GM21737 (cell line): Measurements from ENCODE around the gene MCFD2.
"Not testable (repeated sequence)": the region's sequence is repeated elsewhere in the genome, so short reads cannot be mapped to it uniquely, and the experiment has no call there.

Source experiments
- ATAC-seq: cut with Tn5 transposase; IDR thresholded peaks from one replicate; pipeline ENCODE4 v1.9.1; 2021; ENCODE audit warnings: mild to moderate bottlenecking, moderate library complexity; ENCODE audit not compliant: unreplicated experiment

Gene MCFD2

GRCh38 chr2:46875962-46876689 is 39.5 kb downstream of the MCFD2 start:
- not testable (repeated sequence) for ATAC-seq

GRCh38 chr2:46875226-46875899 is 40.2 kb downstream of the MCFD2 start:
- ATAC-seq, result no peak

GRCh38 chr2:46874236-46874929 is 41.2 kb downstream of the MCFD2 start:
- no peak for ATAC-seq

- no peak for ATAC-seq
Observed at GRCh38 chr2:46873604-46874068, 42.0 kb downstream of the MCFD2 start.

- ATAC-seq, result no peak
Observed at GRCh38 chr2:46872902-46873603, 42.6 kb downstream of the MCFD2 start.

GRCh38 chr2:46871976-46872381 is 43.6 kb downstream of the MCFD2 start:
- ATAC-seq, result no peak

GRCh38 chr2:46870051-46870839 is 45.4 kb downstream of the MCFD2 start:
- no peak for ATAC-seq

- ATAC-seq, result no peak
Observed at GRCh38 chr2:46869621-46870020, 46.0 kb downstream of the MCFD2 start.

GRCh38 chr2:46866770-46867246 is 48.8 kb downstream of the MCFD2 start:
- no peak for ATAC-seq

GRCh38 chr2:46865181-46865970 is 50.2 kb downstream of the MCFD2 start:
- ATAC-seq, result no peak

GRCh38 chr2:46863882-46864281 is 51.7 kb downstream of the MCFD2 start:
- no peak for ATAC-seq

- ATAC-seq, result no peak
Observed at GRCh38 chr2:46862514-46862913, 53.1 kb downstream of the MCFD2 start.

- ATAC-seq, result no peak
Observed at GRCh38 chr2:46861916-46862315, 53.7 kb downstream of the MCFD2 start.

- ATAC-seq, result no peak
Observed at GRCh38 chr2:46859482-46859881, 56.1 kb downstream of the MCFD2 start.

GRCh38 chr2:46858702-46859090 is 56.9 kb downstream of the MCFD2 start:
- ATAC-seq, result no peak

GRCh38 chr2:46857871-46858701 is 57.5 kb downstream of the MCFD2 start:
- ATAC-seq, result no peak

- no peak for ATAC-seq
Observed at GRCh38 chr2:46856336-46856735, 59.3 kb downstream of the MCFD2 start.

- no peak for ATAC-seq
Observed at GRCh38 chr2:46855805-46856204, 59.8 kb downstream of the MCFD2 start.

GRCh38 chr2:46854260-46854659 is 61.3 kb downstream of the MCFD2 start:
- no peak for ATAC-seq
